Caco-2 (cell line): ENCODE results near the gene SEMA3C. TPM values are rescaled to one million over a fixed set of nuclear protein-coding genes. Genes with fewer than 3 reads are reported as not detected.

ENCODE experiments used
- BruUV-seq: library from RNA; stranded (reverse); fragments of 400-500 nt; replicated peaks from 2 replicates; lab custom pipeline; 2021; lab: Mats Ljungman, UMichigan
- CTCF ChIA-PET: fragments of 300-600 bp; sonication (Branson Sonifier 250); formaldehyde crosslinking; loops from one replicate; lab custom pipeline; 2022; ENCODE audit warnings: antibody characterized with exemption; lab: Charles Lee
- POLR2A ChIA-PET: fragments of 300-600 bp; sonication (Branson Sonifier 250); formaldehyde crosslinking; loops from one replicate; lab custom pipeline; 2022; ENCODE audit warnings: antibody characterized with exemption; lab: Charles Lee
- DNase-seq, 2 experiments: peaks; one replicate each; pipeline versions ENCODE4 v3.0.0 to v3.0.0-alpha.2; 2020 to 2022
- H3K27me3 ChIP-seq: replicated peaks from 2 replicates; pipeline ENCODE4 v1.6.0; 2011; ENCODE audit warnings: low read length; ENCODE audit not compliant: control insufficient read depth, insufficient read depth
- H3K36me3 ChIP-seq: 2 replicates; pipeline ENCODE4 v1.5.1; 2011; ENCODE audit warnings: low read length; ENCODE audit not compliant: control insufficient read depth, insufficient read depth
- H3K4me1 ChIP-seq: fragments of 250-450 bp; sonication (Bioruptor Pico); 2 replicates; pipeline ENCODE4 v1.5.1; 2020; ENCODE audit warnings: mild to moderate bottlenecking
- H3K4me3 ChIP-seq: 2 replicates; pipeline ENCODE4 v1.5.1; 2011; ENCODE audit warnings: low read depth, mild to moderate bottlenecking, control low read depth, low read length
- H3K9me3 ChIP-seq: fragments of 250-450 bp; sonication (Bioruptor Pico); 2 replicates; pipeline ENCODE4 v1.5.1; 2020; ENCODE audit warnings: mild to moderate bottlenecking, moderate library complexity
- H3K27ac Mint-ChIP-seq: one replicate; pipeline ENCODE4 v1.8.0; 2022; ENCODE audit warnings: mixed read lengths; ENCODE audit not compliant: unreplicated experiment
- H3K27me3 Mint-ChIP-seq: one replicate; pipeline ENCODE4 v1.8.0; 2022; ENCODE audit warnings: mixed read lengths; ENCODE audit not compliant: insufficient read depth, unreplicated experiment
- H3K36me3 Mint-ChIP-seq: one replicate; pipeline ENCODE4 v1.8.0; 2022; ENCODE audit warnings: mild to moderate bottlenecking, mixed read lengths; ENCODE audit not compliant: insufficient read depth, unreplicated experiment
- H3K4me1 Mint-ChIP-seq: one replicate; pipeline ENCODE4 v1.8.0; 2022; ENCODE audit warnings: low read depth, mixed read lengths; ENCODE audit not compliant: unreplicated experiment
- H3K4me3 Mint-ChIP-seq: one replicate; pipeline ENCODE4 v1.8.0; 2022; ENCODE audit warnings: mild to moderate bottlenecking, moderate library complexity, mixed read lengths; ENCODE audit not compliant: unreplicated experiment
- H3K9me3 Mint-ChIP-seq: one replicate; pipeline ENCODE4 v1.8.0; 2022; ENCODE audit warnings: mixed read lengths; ENCODE audit not compliant: unreplicated experiment
- intact Hi-C: fragments of 100-400 bp; cut with micrococcal nuclease; formaldehyde crosslinking; loops from one replicate; pipeline ENCODE4 v1.10.0; 2022; ENCODE audit not compliant: unreplicated experiment
- total RNA-seq: library from RNA; stranded (reverse); gene quantifications from 2 replicates; pipeline ENCODE4 v1.2.3, GENCODE V29; 2022
- TF ChIP-seq, protein P1 (sequence below), 2 experiments: fragments of 200-600 bp in 1 of 2; IDR thresholded peaks; 1 replicate in 1 of 2; 2 replicates in 1 of 2; pipeline versions ENCODE4 v1.5.1 to v1.8.0; 2011 to 2022; ENCODE audit warnings: antibody characterized with exemption in 1 of 2, control low read depth in 1 of 2, inconsistent platforms in 1 of 2, low read depth in 1 of 2, low read length in 1 of 2, mild to moderate bottlenecking in 1 of 2, moderate library complexity in 1 of 2; ENCODE audit not compliant: insufficient read depth in 1 of 2, severe bottlenecking in 1 of 2, unreplicated experiment in 1 of 2

Gene SEMA3C
- total RNA-seq, 1 experiment from 2014 or later = 25.8 TPM

DNA sequence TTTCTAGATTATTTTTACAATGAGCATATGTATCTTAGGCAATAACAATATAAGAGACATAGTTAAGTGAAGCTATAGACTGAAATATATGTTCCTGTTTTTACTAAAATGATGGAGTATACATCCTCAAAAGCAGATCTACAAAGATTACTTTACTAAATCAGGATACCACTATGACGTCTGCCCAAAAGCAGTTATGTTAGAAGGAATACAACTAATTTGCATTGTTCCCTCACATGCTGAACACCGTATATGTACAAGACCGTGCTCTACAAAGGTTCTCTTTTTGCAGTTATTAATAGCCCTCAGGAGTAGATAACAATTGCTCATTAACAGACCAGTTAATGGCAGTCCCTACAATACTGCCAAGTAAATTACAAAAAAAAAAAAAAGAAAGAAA is 143.0 kb downstream of the SEMA3C start:
- intact Hi-C loops = no loop called here
- Mint-ChIP-seq H3K9me3 (no peaks in the 10 kb centered on the region), H3K4me1 (peaks cover 18% of the 10 kb centered on the region), H3K27ac (no peak overlapping the region), H3K36me3 (peaks cover 9% of the 10 kb centered on the region), H3K4me3 (no peak overlapping the region), H3K27me3 (no peaks in the 10 kb centered on the region)
- ChIA-PET CTCF (no interaction called here), POLR2A (no interaction called here)
- H3K4me3 ChIP-seq = no peak overlapping the region
- H3K9me3 ChIP-seq = no peaks in the 10 kb centered on the region
- peaks cover 7% of the 10 kb centered on the region for H3K4me1 ChIP-seq
- TF ChIP-seq, protein P1, sequence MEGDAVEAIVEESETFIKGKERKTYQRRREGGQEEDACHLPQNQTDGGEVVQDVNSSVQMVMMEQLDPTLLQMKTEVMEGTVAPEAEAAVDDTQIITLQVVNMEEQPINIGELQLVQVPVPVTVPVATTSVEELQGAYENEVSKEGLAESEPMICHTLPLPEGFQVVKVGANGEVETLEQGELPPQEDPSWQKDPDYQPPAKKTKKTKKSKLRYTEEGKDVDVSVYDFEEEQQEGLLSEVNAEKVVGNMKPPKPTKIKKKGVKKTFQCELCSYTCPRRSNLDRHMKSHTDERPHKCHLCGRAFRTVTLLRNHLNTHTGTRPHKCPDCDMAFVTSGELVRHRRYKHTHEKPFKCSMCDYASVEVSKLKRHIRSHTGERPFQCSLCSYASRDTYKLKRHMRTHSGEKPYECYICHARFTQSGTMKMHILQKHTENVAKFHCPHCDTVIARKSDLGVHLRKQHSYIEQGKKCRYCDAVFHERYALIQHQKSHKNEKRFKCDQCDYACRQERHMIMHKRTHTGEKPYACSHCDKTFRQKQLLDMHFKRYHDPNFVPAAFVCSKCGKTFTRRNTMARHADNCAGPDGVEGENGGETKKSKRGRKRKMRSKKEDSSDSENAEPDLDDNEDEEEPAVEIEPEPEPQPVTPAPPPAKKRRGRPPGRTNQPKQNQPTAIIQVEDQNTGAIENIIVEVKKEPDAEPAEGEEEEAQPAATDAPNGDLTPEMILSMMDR (IDR thresholded peaks at IDR 0.05; ENCODE audit: insufficient read depth in 1 of 2, low read depth in 1 of 2, low read length in 1 of 2, severe bottlenecking in 1 of 2, unreplicated experiment in 1 of 2) = no peak
- no TSS peak for BruUV-seq
- no peaks in the 10 kb centered on the region for H3K36me3 ChIP-seq
- no peak for DNase-seq
- H3K27me3 ChIP-seq = no peaks in the 10 kb centered on the region

DNA sequence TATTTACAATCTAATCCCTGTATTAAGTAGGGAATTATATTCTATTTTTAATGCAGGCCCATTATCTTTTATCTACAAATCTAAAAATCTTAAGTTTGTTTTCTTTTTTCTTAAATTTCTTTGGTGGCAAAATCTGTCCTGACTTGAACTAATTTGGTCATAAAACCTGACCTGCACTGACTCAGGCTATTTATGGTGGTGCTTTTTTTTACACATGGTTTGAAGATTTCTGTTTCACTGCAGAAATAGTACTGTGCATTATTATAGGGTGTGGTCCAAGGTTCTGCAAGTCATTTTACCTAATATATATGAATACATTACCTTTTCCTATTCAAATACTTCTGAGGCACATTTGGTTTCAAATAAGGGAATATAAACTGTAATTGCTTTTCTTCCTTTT is 143.4 kb downstream of the SEMA3C start:
- H3K36me3 Mint-ChIP-seq = peaks cover 9% of the 10 kb centered on the region

DNA sequence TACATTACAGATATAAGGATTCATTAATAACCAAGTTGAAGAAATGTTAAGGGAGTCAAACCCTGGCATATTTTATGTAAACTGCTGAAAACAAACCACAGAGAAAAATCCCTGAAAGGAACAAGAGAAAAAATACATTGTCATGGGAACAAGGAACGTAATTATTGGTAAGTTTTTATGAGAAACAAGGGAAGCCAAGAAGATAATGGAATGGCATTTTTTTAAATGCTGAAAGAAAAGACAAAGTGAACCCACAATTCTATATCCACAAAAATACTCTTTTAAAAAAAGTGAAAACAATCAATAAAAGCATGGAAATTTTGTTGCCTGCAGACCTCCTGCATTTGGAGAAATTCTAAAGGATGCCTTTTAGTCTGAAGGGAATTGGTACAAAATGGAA is 144.0 kb downstream of the SEMA3C start:
- no peak overlapping the region for H3K4me3 Mint-ChIP-seq
- H3K4me1 Mint-ChIP-seq = peaks cover 26% of the 10 kb centered on the region
- H3K36me3 Mint-ChIP-seq = peaks cover 9% of the 10 kb centered on the region
- DNase-seq = no peak
- Histone ChIP-seq H3K9me3 (no peaks in the 10 kb centered on the region), H3K27me3 (no peaks in the 10 kb centered on the region), H3K4me3 (no peak overlapping the region), H3K4me1 (peaks cover 18% of the 10 kb centered on the region), H3K36me3 (no peaks in the 10 kb centered on the region)
- H3K27me3 Mint-ChIP-seq = no peaks in the 10 kb centered on the region
- TF ChIP-seq, protein P1 (IDR thresholded peaks at IDR 0.05; ENCODE audit: insufficient read depth in 1 of 2, low read depth in 1 of 2, low read length in 1 of 2, severe bottlenecking in 1 of 2, unreplicated experiment in 1 of 2) = no peak
- no TSS peak for BruUV-seq
- intact Hi-C loops = loop anchor here (5.0 kb wide), 1 partner anchor 382 kb away; no protein-coding TSS in a partner anchor
- ChIA-PET POLR2A (no interaction called here), CTCF (no interaction called here)
- H3K27ac Mint-ChIP-seq = no peak overlapping the region
- H3K9me3 Mint-ChIP-seq = no peaks in the 10 kb centered on the region

More for the DNA sequence above, 143.4 kb downstream of the SEMA3C start:
- DNase-seq = no peak
- H3K27me3 Mint-ChIP-seq = no peaks in the 10 kb centered on the region
- ChIA-PET CTCF (no interaction called here), POLR2A (no interaction called here)
- no peaks in the 10 kb centered on the region for H3K9me3 ChIP-seq
- TF ChIP-seq, protein P1 (IDR thresholded peaks at IDR 0.05; ENCODE audit: insufficient read depth in 1 of 2, low read depth in 1 of 2, low read length in 1 of 2, severe bottlenecking in 1 of 2, unreplicated experiment in 1 of 2) = no peak
- H3K27me3 ChIP-seq = no peaks in the 10 kb centered on the region
- intact Hi-C loops = no loop called here
- no peak overlapping the region for H3K27ac Mint-ChIP-seq
- no TSS peak for BruUV-seq
- no peaks in the 10 kb centered on the region for H3K9me3 Mint-ChIP-seq
- no peaks in the 10 kb centered on the region for H3K36me3 ChIP-seq
- H3K4me3 Mint-ChIP-seq = no peak overlapping the region
- no peak overlapping the region for H3K4me3 ChIP-seq
- H3K4me1 ChIP-seq = peaks cover 11% of the 10 kb centered on the region
- H3K4me1 Mint-ChIP-seq = peaks cover 22% of the 10 kb centered on the region
